HEK293 (cell line): ENCODE data around the gene PDF.

Source experiments
- CTCF ChIA-PET: fragments of 350-600 bp; formaldehyde crosslinking; extraction: SDS; loops from one replicate; lab custom pipeline; 2021; ENCODE audit warnings: antibody characterized with exemption; lab: Yijun Ruan, JAX
- POLR2A ChIA-PET: fragments of 300-600 bp; formaldehyde crosslinking; extraction: SDS; loops from one replicate; lab custom pipeline; 2020; ENCODE audit warnings: antibody characterized with exemption, inconsistent platforms; lab: Yijun Ruan, JAX
- H3K27ac ChIP-seq: fragments of 200-500 bp; sonication (Bioruptor generic); 2 replicates; pipeline ENCODE4 v1.5.1; 2014; ENCODE audit warnings: low read depth, low read length, control low read depth, inconsistent platforms; ENCODE audit errors: extremely low read depth
- H3K36me3 ChIP-seq, 2 experiments: fragments of 200-500 bp in 1 of 2; sonication (Bioruptor generic) in 1 of 2; 1 replicate in 1 of 2; 2 replicates in 1 of 2; pipeline ENCODE4 v1.5.1; 2014 to 2017; ENCODE audit warnings: inconsistent platforms in 2 of 2, low read length in 2 of 2; ENCODE audit not compliant: control insufficient read depth in 2 of 2, insufficient read depth in 1 of 2
- H3K4me1 ChIP-seq: fragments of 200-500 bp; sonication (Bioruptor generic); 2 replicates; pipeline ENCODE4 v1.5.1; 2014; ENCODE audit warnings: mild to moderate bottlenecking, low read length, inconsistent platforms; ENCODE audit not compliant: control insufficient read depth, insufficient read depth
- H3K4me3 ChIP-seq: 2 replicates; pipeline ENCODE4 v1.5.1; 2011; ENCODE audit warnings: low read depth, mild to moderate bottlenecking, control low read depth, low read length, moderate library complexity
- H3K9me3 ChIP-seq: fragments of 200-500 bp; sonication (Bioruptor generic); 2 replicates; pipeline ENCODE4 v1.5.1; 2014; ENCODE audit warnings: low read depth, low read length, inconsistent platforms; ENCODE audit not compliant: control insufficient read depth, insufficient read depth
- BCL11A ChIP-seq: fragments of 450-650 bp; formaldehyde crosslinking; IDR thresholded peaks from 2 replicates; pipeline ENCODE4 v1.5.1; 2016; ENCODE audit warnings: low read depth, missing biosample characterization, missing genetic modification characterization
- GLI2 ChIP-seq: fragments of 450-650 bp; formaldehyde crosslinking; IDR thresholded peaks from 2 replicates; pipeline ENCODE4; 2017; ENCODE audit warnings: missing biosample characterization, missing genetic modification characterization, low read depth, borderline replicate concordance
- KLF16 ChIP-seq: fragments of 450-650 bp; formaldehyde crosslinking; IDR thresholded peaks from 2 replicates; pipeline ENCODE4 v1.5.1; 2017; ENCODE audit warnings: missing biosample characterization, missing genetic modification characterization
- KLF7 ChIP-seq: fragments of 450-650 bp; formaldehyde crosslinking; IDR thresholded peaks from 2 replicates; pipeline ENCODE4 v1.5.1; 2016; ENCODE audit warnings: missing biosample characterization, missing genetic modification characterization, borderline replicate concordance
- ZBTB1 ChIP-seq: fragments of 450-650 bp; formaldehyde crosslinking; IDR thresholded peaks from 2 replicates; pipeline ENCODE4 v1.5.1; 2016; ENCODE audit warnings: missing biosample characterization, missing genetic modification characterization
- ZBTB7A ChIP-seq: fragments of 450-650 bp; formaldehyde crosslinking; IDR thresholded peaks from 2 replicates; pipeline ENCODE4 v1.5.1; 2016; ENCODE audit warnings: low read depth, missing biosample characterization, missing genetic modification characterization
- ZFP3 ChIP-seq: fragments of 450-650 bp; formaldehyde crosslinking; IDR thresholded peaks from 2 replicates; pipeline ENCODE4 v1.5.1; 2016; ENCODE audit warnings: low read depth, missing biosample characterization, missing genetic modification characterization
- ZNF19 ChIP-seq: fragments of 450-650 bp; formaldehyde crosslinking; IDR thresholded peaks from 2 replicates; pipeline ENCODE4; 2016; ENCODE audit warnings: missing biosample characterization, missing genetic modification characterization, low read depth
- ZNF202 ChIP-seq: fragments of 450-650 bp; formaldehyde crosslinking; IDR thresholded peaks from 2 replicates; pipeline ENCODE4 v1.5.1; 2016; ENCODE audit warnings: missing biosample characterization, missing genetic modification characterization, borderline replicate concordance
- ZNF211 ChIP-seq: fragments of 450-650 bp; formaldehyde crosslinking; IDR thresholded peaks from 2 replicates; pipeline ENCODE4 v1.5.1; 2016; ENCODE audit warnings: low read depth, missing biosample characterization, missing genetic modification characterization
- ZNF221 ChIP-seq: fragments of 450-650 bp; formaldehyde crosslinking; IDR thresholded peaks from 2 replicates; pipeline ENCODE4 v1.5.1; 2017; ENCODE audit warnings: missing biosample characterization, missing genetic modification characterization, borderline replicate concordance
- ZNF433 ChIP-seq: fragments of 450-650 bp; formaldehyde crosslinking; IDR thresholded peaks from 2 replicates; pipeline ENCODE4 v1.5.1; 2016; ENCODE audit warnings: missing biosample characterization, missing genetic modification characterization, low read depth
- ZNF548 ChIP-seq: fragments of 450-650 bp; formaldehyde crosslinking; IDR thresholded peaks from 2 replicates; pipeline ENCODE4 v1.5.1; 2016; ENCODE audit warnings: missing biosample characterization, missing genetic modification characterization
- ZNF560 ChIP-seq: fragments of 450-650 bp; formaldehyde crosslinking; IDR thresholded peaks from 2 replicates; pipeline ENCODE4 v1.5.1; 2017; ENCODE audit warnings: missing biosample characterization, missing genetic modification characterization, borderline replicate concordance
- ZNF664 ChIP-seq: fragments of 450-650 bp; formaldehyde crosslinking; IDR thresholded peaks from 2 replicates; pipeline ENCODE4 v1.5.1; 2016; ENCODE audit warnings: missing biosample characterization, missing genetic modification characterization
- ZNF76 ChIP-seq: fragments of 450-650 bp; formaldehyde crosslinking; IDR thresholded peaks from 2 replicates; pipeline ENCODE4; 2016; ENCODE audit warnings: low read depth, missing biosample characterization, missing genetic modification characterization, borderline replicate concordance
- ZSCAN16 ChIP-seq: fragments of 450-650 bp; formaldehyde crosslinking; IDR thresholded peaks from 2 replicates; pipeline ENCODE4 v1.5.1; 2016; ENCODE audit warnings: missing biosample characterization, missing genetic modification characterization
- TF ChIP-seq, protein P1 (sequence below): sonication (generic); formaldehyde crosslinking; IDR thresholded peaks from 2 replicates; pipeline ENCODE4 v1.8.1; 2022; ENCODE audit warnings: mild to moderate bottlenecking, moderate library complexity, missing genetic modification reagents
- TF ChIP-seq, protein P2 (sequence below): fragments of 450-650 bp; formaldehyde crosslinking; IDR thresholded peaks from 2 replicates; pipeline ENCODE4 v1.5.0; 2017; ENCODE audit warnings: missing biosample characterization, missing genetic modification characterization, borderline replicate concordance
- TF ChIP-seq, protein P3 (sequence below): fragments of 450-650 bp; formaldehyde crosslinking; IDR thresholded peaks from 2 replicates; pipeline ENCODE4 v1.5.1; 2016; ENCODE audit warnings: missing biosample characterization, missing genetic modification characterization
- TF ChIP-seq, protein P4 (sequence below): fragments of 450-650 bp; formaldehyde crosslinking; IDR thresholded peaks from 2 replicates; pipeline ENCODE4 v1.5.1; 2017; ENCODE audit warnings: missing biosample characterization, missing genetic modification characterization
- TF ChIP-seq, protein P5 (sequence below): fragments of 450-650 bp; formaldehyde crosslinking; IDR thresholded peaks from 2 replicates; pipeline ENCODE4 v1.5.1; 2016; ENCODE audit warnings: missing biosample characterization, missing genetic modification characterization
- TF ChIP-seq, protein P6 (sequence below): fragments of 450-650 bp; formaldehyde crosslinking; IDR thresholded peaks from 2 replicates; pipeline ENCODE4 v1.5.1; 2016; ENCODE audit warnings: missing biosample characterization, missing genetic modification characterization, borderline replicate concordance
- TF ChIP-seq, protein P7 (sequence below): fragments of 450-650 bp; formaldehyde crosslinking; IDR thresholded peaks from 2 replicates; pipeline ENCODE4 v1.5.1; 2016; ENCODE audit warnings: missing biosample characterization, missing genetic modification characterization, low read depth

PDF gene

DNA sequence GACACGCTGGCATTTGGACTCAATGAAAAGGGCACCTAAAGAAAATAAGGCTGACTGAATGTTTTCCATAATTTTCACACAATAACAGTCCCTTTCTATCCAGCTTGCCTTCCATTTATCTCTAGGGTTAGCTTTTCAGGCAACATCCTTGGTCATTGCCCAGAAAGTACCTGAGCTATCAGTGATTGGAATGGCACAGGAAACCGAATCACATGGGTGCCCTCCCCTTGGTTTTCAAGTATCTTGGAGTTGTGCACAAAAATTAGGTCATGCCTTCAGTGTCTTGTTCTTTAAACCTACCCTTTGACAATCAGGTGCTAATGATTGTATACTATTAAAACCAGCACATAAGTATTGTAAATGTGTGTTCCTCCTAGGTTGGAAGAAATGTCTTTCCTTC, 22.5 kb downstream of the PDF start (continued):
- TF ChIP-seq, protein P1, sequence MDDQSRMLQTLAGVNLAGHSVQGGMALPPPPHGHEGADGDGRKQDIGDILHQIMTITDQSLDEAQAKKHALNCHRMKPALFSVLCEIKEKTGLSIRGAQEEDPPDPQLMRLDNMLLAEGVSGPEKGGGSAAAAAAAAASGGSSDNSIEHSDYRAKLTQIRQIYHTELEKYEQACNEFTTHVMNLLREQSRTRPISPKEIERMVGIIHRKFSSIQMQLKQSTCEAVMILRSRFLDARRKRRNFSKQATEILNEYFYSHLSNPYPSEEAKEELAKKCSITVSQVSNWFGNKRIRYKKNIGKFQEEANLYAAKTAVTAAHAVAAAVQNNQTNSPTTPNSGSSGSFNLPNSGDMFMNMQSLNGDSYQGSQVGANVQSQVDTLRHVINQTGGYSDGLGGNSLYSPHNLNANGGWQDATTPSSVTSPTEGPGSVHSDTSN (CRISPR knock-in tag), result no peak
- no peak for TF ChIP-seq ZNF433
- TF ChIP-seq GLI2, result no peak
- TF ChIP-seq ZNF221 (tag by site-specific recombination), result no peak
- TF ChIP-seq, protein P2, sequence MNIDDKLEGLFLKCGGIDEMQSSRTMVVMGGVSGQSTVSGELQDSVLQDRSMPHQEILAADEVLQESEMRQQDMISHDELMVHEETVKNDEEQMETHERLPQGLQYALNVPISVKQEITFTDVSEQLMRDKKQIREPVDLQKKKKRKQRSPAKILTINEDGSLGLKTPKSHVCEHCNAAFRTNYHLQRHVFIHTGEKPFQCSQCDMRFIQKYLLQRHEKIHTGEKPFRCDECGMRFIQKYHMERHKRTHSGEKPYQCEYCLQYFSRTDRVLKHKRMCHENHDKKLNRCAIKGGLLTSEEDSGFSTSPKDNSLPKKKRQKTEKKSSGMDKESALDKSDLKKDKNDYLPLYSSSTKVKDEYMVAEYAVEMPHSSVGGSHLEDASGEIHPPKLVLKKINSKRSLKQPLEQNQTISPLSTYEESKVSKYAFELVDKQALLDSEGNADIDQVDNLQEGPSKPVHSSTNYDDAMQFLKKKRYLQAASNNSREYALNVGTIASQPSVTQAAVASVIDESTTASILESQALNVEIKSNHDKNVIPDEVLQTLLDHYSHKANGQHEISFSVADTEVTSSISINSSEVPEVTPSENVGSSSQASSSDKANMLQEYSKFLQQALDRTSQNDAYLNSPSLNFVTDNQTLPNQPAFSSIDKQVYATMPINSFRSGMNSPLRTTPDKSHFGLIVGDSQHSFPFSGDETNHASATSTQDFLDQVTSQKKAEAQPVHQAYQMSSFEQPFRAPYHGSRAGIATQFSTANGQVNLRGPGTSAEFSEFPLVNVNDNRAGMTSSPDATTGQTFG (tag by site-specific recombination), result no peak
- TF ChIP-seq, protein P3, sequence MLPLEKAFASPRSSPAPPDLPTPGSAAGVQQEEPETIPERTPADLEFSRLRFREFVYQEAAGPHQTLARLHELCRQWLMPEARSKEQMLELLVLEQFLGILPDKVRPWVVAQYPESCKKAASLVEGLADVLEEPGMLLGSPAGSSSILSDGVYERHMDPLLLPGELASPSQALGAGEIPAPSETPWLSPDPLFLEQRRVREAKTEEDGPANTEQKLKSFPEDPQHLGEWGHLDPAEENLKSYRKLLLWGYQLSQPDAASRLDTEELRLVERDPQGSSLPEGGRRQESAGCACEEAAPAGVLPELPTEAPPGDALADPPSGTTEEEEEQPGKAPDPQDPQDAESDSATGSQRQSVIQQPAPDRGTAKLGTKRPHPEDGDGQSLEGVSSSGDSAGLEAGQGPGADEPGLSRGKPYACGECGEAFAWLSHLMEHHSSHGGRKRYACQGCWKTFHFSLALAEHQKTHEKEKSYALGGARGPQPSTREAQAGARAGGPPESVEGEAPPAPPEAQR, result no peak
- TF ChIP-seq, protein P4, sequence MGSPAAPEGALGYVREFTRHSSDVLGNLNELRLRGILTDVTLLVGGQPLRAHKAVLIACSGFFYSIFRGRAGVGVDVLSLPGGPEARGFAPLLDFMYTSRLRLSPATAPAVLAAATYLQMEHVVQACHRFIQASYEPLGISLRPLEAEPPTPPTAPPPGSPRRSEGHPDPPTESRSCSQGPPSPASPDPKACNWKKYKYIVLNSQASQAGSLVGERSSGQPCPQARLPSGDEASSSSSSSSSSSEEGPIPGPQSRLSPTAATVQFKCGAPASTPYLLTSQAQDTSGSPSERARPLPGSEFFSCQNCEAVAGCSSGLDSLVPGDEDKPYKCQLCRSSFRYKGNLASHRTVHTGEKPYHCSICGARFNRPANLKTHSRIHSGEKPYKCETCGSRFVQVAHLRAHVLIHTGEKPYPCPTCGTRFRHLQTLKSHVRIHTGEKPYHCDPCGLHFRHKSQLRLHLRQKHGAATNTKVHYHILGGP, result no peak
- no peak for TF ChIP-seq ZNF664
- no peak for TF ChIP-seq ZBTB1 (tag by site-specific recombination)
- TF ChIP-seq, all 188 proteins: peak for 0

DNA sequence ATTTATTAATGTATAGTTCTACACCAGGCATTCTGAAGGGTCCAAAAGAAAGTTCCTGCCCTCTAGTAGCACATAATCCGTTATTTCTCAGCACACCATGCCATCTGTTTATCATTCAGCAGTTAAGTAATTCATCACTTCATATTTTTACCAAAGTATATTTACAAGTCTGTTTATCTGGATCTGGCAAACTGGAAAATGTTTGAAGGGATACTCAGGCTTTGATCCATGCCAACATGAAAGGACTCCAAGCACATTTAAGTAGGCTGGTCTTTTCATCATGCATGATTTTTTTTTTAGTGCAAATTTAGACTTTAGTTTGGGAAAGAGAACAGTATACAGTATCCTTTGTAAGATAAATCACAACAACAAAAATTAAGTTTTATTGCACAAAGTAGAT, 23.3 kb downstream of the PDF start:
- Histone ChIP-seq H3K36me3 (peaks cover 0 to 17% of the 10 kb centered on the region in 2 experiments; a peak in 1 of 3 replicates), H3K4me3 (no peak overlapping the region), H3K9me3 (no peaks in the 10 kb centered on the region), H3K27ac (no peak overlapping the region), H3K4me1 (no peaks in the 10 kb centered on the region)
- CTCF ChIA-PET, result no interaction called here
- POLR2A ChIA-PET, result no interaction called here
- TF ChIP-seq, protein P5, sequence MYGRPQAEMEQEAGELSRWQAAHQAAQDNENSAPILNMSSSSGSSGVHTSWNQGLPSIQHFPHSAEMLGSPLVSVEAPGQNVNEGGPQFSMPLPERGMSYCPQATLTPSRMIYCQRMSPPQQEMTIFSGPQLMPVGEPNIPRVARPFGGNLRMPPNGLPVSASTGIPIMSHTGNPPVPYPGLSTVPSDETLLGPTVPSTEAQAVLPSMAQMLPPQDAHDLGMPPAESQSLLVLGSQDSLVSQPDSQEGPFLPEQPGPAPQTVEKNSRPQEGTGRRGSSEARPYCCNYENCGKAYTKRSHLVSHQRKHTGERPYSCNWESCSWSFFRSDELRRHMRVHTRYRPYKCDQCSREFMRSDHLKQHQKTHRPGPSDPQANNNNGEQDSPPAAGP (tag by site-specific recombination), result no peak
- TF ChIP-seq ZFP3 (no peak), ZNF211 (no peak), ZNF548 (no peak), ZSCAN16 (no peak), KLF16 (no peak), ZNF202 (tag by site-specific recombination) (no peak), KLF7 (tag by site-specific recombination) (no peak), ZNF560 (tag by site-specific recombination) (no peak), ZNF76 (tag by site-specific recombination) (no peak), BCL11A (tag by site-specific recombination) (no peak), ZNF19 (tag by site-specific recombination) (no peak), ZBTB7A (tag by site-specific recombination) (no peak)
- TF ChIP-seq, protein P6, sequence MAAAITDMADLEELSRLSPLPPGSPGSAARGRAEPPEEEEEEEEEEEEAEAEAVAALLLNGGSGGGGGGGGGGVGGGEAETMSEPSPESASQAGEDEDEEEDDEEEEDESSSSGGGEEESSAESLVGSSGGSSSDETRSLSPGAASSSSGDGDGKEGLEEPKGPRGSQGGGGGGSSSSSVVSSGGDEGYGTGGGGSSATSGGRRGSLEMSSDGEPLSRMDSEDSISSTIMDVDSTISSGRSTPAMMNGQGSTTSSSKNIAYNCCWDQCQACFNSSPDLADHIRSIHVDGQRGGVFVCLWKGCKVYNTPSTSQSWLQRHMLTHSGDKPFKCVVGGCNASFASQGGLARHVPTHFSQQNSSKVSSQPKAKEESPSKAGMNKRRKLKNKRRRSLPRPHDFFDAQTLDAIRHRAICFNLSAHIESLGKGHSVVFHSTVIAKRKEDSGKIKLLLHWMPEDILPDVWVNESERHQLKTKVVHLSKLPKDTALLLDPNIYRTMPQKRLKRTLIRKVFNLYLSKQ (tag by site-specific recombination), result no peak
- TF ChIP-seq, protein P7, sequence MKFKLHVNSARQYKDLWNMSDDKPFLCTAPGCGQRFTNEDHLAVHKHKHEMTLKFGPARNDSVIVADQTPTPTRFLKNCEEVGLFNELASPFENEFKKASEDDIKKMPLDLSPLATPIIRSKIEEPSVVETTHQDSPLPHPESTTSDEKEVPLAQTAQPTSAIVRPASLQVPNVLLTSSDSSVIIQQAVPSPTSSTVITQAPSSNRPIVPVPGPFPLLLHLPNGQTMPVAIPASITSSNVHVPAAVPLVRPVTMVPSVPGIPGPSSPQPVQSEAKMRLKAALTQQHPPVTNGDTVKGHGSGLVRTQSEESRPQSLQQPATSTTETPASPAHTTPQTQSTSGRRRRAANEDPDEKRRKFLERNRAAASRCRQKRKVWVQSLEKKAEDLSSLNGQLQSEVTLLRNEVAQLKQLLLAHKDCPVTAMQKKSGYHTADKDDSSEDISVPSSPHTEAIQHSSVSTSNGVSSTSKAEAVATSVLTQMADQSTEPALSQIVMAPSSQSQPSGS (tag by site-specific recombination), result no peak
- TF ChIP-seq, protein P2 (tag by site-specific recombination), result no peak
